Cardiac septum (tissue), 1 donor: ENCODE results near the gene BIK. TPM values are rescaled to one million over a fixed set of nuclear protein-coding genes. Genes with fewer than 3 reads are reported as not detected.
"Not testable (repeated sequence)": the region's sequence is repeated elsewhere in the genome, so short reads cannot be mapped to it uniquely, and the experiment has no call there.

Experiments
- DNase-seq: peaks from one replicate; pipeline ENCODE4 v3.0.0-alpha.2; 2020; ENCODE audit warnings: low spot score
- intact Hi-C: fragments of 100-400 bp; cut with DNase I; formaldehyde crosslinking; loops from one replicate; pipeline ENCODE4 v1.14.0; 2022
- total RNA-seq: library from RNA; stranded (reverse); fragmentation: NEBNext Ultra II Directional; extraction: Animal tissue kit (Norgen Biotek cat#: 25700); gene quantifications from one replicate; pipeline ENCODE4 v1.2.1, GENCODE V29; 2021
- donor health status: DM: no; HTN: no; CAD: no.

BIK gene
- total RNA-seq, 1 donor from 2014 or later, result not detected

- intact Hi-C loops, result no loop called here
- no peak for DNase-seq
Observed at GRCh38 chr22:43131773-43132501, 21.4 kb downstream of the BIK start.

GRCh38 chr22:43133401-43133800, 22.9 kb downstream of the BIK start:
- intact Hi-C loops, result no loop called here
- no peak for DNase-seq

- intact Hi-C loops, result no loop called here
- DNase-seq, result no peak
Observed at GRCh38 chr22:43134553-43134952, 24.0 kb downstream of the BIK start.

GRCh38 chr22:43135565-43135964, 25.0 kb downstream of the BIK start:
- intact Hi-C loops, result no loop called here
- no peak for DNase-seq

GRCh38 chr22:43136255-43136654, 25.7 kb downstream of the BIK start:
- intact Hi-C loops, result no loop called here
- DNase-seq, result no peak

- no peak for DNase-seq
- intact Hi-C loops, result no loop called here
Observed at GRCh38 chr22:43136801-43137200, 26.3 kb downstream of the BIK start.

- intact Hi-C loops, result no loop called here
- DNase-seq, result peak; percentile 94
Observed at GRCh38 chr22:43142880-43143562, 32.5 kb downstream of the BIK start, which contains the start of gene MCAT. TSS of gene MCAT (minus strand) at chr22:43143398. CDS start at chr22:43143348, 50 bp downstream.

GRCh38 chr22:43144949-43145348, 34.4 kb downstream of the BIK start:
- intact Hi-C loops, result no loop called here
- DNase-seq, result no peak

- intact Hi-C loops, DNase-seq: not testable (repeated sequence)
Observed at GRCh38 chr22:43145371-43145770, 34.8 kb downstream of the BIK start.

GRCh38 chr22:43146332-43146731, 35.8 kb downstream of the BIK start:
- DNase-seq, intact Hi-C loops: not testable (repeated sequence)

GRCh38 chr22:43147821-43148220, 37.3 kb downstream of the BIK start:
- no peak for DNase-seq
- intact Hi-C loops, result no loop called here

GRCh38 chr22:43148581-43148980, 38.0 kb downstream of the BIK start:
- intact Hi-C loops, result no loop called here
- DNase-seq, result no peak

- no peak for DNase-seq
- intact Hi-C loops, result no loop called here
Observed at GRCh38 chr22:43150731-43151206, 40.2 kb downstream of the BIK start.

GRCh38 chr22:43151251-43152002, 40.9 kb downstream of the BIK start, which contains the start of gene TSPO:
TSS of gene TSPO (plus strand) at chr22:43151559. CDS start at chr22:43159239, 7,680 bp downstream.
- intact Hi-C loops, result no loop called here
- peak; percentile 94 for DNase-seq

GRCh38 chr22:43152003-43152356, 41.4 kb downstream of the BIK start:
- no peak for DNase-seq
- intact Hi-C loops, result no loop called here

- peak; percentile 92 for DNase-seq
- intact Hi-C loops, result no loop called here
Observed at GRCh38 chr22:43152357-43153071, 42.0 kb downstream of the BIK start.

- intact Hi-C loops, result no loop called here
- no peak for DNase-seq
Observed at GRCh38 chr22:43153899-43154298, 43.3 kb downstream of the BIK start.

GRCh38 chr22:43154887-43155536, 44.5 kb downstream of the BIK start:
- peak; percentile 92 for DNase-seq
- intact Hi-C loops, result no loop called here

- intact Hi-C loops, result no loop called here
- no peak for DNase-seq
Observed at GRCh38 chr22:43155789-43156188, 45.2 kb downstream of the BIK start.
